Hippocampal formation (tissue), 2 donors: Measurements from ENCODE around the gene TRPV5.

Source experiments
- DNase-seq, 2 donors: peaks; one replicate each; lab custom pipeline; 2025; lab: John Stamatoyannopoulos, UW

Gene TRPV5

GRCh38 chr7:142908921-142909890, 24.3 kb downstream of the TRPV5 start:
- DNase-seq: no peak

DNA sequence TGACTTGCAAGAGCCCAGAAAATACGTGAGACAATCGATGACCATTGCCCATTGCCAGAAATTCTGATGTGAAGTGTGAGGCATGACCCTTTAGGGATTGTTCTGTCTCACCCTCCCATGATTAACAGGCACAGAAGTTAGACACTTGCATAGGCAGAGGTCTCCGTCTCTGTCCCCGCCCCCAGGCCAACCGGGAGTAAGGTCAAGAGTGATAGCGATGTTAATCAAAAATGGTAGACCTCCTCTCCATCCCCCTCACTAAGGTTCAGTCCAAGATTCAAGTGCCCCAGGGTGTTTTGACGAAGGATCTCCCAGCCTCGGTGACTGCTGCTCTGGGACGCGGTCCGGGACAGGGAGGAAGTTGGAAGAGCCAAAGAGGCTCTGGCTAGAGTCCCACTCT, 25.3 kb downstream of the TRPV5 start:
- DNase-seq: no peak

- DNase-seq: no peak
Measured at GRCh38 chr7:142906643-142907042, 26.9 kb downstream of the TRPV5 start.

DNA sequence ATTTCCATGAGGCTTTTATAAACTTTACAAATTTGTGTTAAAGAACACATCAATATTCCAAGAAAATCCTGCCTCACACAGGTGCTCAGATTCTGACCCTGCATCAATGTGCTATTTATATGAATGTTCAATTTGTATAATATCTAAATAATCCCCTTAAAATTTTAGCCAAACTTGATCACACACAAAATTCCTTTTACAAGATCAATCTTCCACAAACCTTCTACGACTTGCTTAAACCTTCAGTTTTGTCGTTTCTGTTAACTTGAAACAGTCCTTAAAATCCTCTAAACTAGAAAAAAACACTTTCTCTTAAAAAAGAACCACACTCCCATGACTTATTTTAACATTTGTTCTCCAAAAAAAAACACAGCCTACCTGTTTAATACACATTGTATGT, 27.8 kb downstream of the TRPV5 start:
- no peak for DNase-seq

GRCh38 chr7:142904128-142904527, 29.4 kb downstream of the TRPV5 start:
- DNase-seq: no peak

- no peak for DNase-seq
Measured at GRCh38 chr7:142901426-142902259, 31.9 kb downstream of the TRPV5 start.

DNA sequence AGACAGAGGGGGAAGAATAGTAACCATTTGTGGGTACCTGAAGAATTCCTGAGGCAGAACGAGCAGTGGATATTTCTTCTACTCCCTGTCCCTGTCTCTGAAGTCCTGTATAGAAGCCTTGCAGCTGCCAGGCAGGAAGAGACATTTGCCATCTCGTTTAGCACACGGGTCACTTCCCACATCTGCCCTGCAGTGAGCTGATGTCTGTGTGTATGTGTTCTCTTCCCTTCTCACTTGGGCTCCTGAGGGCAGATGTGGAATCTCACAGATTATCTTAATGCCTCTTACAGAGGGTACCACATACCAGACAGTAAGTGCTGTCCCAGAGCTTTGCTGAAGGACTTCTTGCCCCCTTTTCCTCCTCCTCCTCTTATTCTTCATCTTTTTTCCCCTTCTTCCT, 33.9 kb downstream of the TRPV5 start:
- DNase-seq: no peak

DNA sequence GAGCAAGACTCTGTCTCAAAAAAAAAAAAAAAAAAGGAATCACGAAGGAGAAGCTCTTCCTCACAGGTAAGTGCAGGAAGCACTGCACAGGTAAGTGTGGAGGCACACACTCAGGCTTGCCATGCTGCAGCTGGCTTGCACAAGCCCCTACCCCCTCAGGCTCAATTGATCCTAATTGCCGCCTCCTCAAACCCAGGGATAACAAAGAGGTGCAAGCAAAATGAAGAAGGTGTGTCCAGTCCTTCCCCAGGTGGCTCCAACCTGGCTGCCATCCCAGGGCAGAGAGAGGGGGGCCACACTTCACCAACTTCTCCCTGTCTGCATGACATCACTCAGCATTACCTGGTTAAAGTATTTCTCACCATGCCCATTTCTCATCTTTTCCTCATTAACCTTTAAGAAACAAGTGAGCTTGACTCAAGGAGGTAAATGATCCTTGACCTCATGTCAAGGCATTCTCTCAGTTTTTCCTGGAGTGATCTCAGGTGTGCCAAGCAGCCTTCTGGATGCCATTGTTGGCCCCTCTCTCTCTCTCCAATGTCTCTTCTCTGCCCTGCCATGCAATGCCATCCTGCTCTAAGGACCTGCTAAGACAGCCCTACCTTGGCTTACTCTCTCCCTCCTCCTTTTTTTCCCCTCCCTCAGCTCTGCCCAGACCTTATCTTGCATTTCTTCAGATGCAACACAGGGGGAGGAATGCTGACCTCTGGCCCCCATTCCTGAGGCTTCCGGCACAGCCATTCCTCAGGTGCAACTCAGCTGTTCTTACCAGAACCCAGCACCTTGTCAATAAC, 35.0 kb downstream of the TRPV5 start:
- DNase-seq: no peak

- no peak for DNase-seq
Measured at GRCh38 chr7:142897691-142898090, 35.9 kb downstream of the TRPV5 start.

DNA sequence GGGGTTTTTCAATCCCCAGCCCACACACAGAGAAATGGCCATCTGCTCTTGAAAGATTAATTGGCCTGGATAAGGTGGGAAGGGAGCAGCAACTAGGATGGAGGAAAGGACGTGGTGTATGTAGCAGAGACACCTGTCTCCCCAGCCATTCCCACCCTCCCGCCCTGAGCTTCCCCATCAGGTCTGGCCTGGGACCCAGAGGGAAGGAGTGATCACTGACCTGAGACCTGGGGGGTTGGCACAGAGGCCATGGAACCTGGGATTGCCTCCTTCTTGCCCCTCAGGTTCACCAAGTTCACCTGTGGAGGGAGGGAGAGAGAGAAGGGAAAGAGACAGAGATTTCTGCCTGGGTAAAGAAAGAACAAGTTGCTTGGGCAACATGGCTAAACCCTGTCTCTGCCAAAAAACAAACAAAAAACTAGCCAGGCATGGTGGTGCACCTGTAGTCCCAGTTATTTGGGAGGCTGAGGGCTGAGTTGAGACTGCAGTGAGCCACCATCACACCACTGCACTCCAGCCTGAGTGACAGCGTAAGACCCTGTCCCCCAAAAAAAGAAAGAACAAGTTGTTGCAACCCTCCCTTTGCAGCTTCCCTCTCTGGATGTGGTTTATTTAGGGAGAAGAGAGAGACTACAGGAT, 36.7 kb downstream of the TRPV5 start:
- no peak for DNase-seq

GRCh38 chr7:142896151-142896550, 37.4 kb downstream of the TRPV5 start:
- DNase-seq: no peak

- no peak for DNase-seq
Measured at GRCh38 chr7:142894985-142895593, 38.5 kb downstream of the TRPV5 start.

- no peak for DNase-seq
Measured at GRCh38 chr7:142894112-142894984, 39.2 kb downstream of the TRPV5 start.

DNA sequence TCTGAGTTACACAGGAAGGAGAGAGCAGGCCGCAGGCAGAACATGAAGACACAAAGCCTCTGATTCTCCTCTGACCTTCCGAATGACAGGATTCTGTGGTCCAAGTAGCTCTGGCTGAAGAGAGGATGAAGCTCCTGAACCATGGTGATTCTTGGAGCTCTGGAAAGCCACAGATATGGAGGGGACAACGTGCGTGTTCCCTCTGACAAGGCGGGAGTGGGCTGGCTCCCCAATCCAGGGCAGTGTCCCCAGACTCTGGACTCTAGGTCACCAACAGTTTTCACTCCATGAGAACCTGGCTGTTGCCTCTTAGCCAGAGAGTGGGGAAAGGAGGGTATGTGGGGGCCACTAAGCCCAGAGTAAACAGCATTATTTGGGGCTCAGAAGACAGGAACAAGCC, 40.6 kb downstream of the TRPV5 start:
- DNase-seq: no peak

DNA sequence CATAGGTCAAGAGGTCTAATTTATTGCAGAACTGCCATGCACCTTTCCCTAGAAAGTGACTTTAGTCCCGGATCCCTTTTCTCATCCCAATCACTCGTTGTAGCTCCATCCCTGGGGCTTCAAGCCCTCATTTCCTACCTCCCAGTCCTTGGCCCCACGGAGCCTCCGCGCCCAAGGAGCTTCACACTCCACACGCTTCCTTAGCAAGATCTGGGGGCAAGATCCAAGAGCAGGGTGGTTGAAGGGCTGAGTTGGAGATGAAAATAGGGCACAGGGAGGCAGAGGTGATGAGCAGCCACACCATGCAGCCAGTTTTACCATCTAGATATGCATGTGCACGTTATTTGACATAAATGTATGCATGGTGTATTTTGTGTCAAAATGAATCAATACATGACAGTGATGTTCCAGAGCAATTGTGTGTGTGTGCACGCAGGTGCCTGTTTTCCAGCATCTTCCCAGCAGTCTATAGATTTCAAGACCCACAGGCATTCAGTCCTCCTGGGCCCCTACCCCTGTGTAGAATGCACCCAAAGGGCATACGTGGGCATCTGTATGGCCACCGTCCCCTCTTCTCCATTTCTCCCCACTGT, 42.0 kb downstream of the TRPV5 start:
- DNase-seq: no peak

DNA sequence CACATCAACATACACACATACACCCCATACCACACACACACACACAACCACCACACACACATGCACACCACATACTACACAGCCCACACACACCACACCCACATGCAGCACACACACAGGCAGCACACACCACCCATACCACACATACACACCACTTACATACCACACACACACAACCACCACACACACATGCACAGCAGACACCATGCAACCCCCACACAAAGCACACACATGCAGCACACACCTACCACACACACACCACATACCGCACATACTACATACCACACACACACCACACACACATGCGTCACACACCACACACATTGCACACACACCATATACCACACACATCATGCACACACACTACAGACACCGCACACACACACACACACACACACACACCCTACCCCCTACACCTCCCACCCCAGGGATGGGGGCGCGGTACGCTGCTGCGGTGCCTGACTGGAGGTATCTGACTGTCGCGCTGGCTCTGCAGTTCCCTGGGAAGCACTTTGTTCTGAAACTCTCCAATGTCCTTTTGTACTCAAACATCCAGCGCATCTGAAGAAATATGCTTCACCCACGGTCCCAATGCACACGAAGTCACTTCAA, 42.6 kb downstream of the TRPV5 start:
- DNase-seq: no peak

DNA sequence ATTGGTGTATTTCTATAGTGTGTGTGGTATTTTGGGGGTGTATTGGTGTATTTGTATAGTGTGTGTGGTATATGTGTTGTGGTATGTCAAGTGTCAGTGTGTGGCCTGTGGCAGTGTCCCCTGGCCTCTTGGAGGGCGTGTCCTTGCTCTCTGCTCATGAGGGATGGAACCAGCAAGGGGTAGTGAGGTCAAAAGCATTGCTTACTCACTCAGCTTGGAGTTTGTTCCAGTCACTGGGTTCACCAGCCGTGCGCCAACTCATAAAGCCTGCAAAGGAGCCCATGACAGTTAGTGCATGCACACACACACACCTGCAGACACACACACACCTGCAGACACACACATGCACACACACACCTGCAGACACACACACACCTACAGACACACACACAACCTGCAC, 43.7 kb downstream of the TRPV5 start:
- no peak for DNase-seq

GRCh38 chr7:142887282-142888015, 46.1 kb downstream of the TRPV5 start:
- no peak for DNase-seq

DNA sequence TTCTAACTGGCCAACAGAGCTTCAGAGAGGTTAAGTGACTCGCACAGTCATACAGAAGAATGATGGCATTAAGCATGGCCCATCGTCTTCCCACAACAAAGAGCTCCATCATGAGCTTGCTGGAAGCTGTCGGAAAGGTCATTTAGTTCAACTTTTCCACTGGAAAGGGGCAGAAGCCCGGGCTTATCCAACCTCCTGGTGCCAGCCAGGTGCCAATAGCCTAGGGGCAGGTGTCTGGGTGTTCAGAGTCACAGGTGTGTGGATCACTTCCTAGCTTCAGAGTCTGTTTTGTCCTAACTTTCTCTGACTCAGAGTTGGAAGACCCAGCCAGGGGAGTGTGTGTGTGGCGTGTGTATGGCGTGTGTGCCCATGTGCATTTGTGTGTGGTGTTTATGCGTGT, 46.7 kb downstream of the TRPV5 start:
- DNase-seq: no peak
